Measurements from ENCODE around the gene UPF3A. TPM values are rescaled to one million over a fixed set of nuclear protein-coding genes. Genes with fewer than 3 reads are reported as not detected.
A peak's percentile ranks its signal among the peaks of the same experiment; 100 is the strongest.
"Not testable (repeated sequence)": the region's sequence is repeated elsewhere in the genome, so short reads cannot be mapped to it uniquely, and the experiment has no call there.

UPF3A gene
- total and polyA plus RNA-seq, 10 of the 15 experiments (the other 5 are each of a cell fraction or from before 2014, with no cell fraction given) = 18.6 to 61.5 (median 43.3) TPM

GRCh38 chr13:114352763-114353162 lies 71.4 kb downstream of the UPF3A start:
- DNase-seq (ENCODE audit: low read depth, low spot score); BruUV-seq (replicated peaks); H3K27ac ChIP-seq (ENCODE audit: control insufficient read depth, insufficient read depth); in situ Hi-C loops (cut with MboI); H3K4me3 ChIP-seq; H2AFZ ChIP-seq (ENCODE audit: control insufficient read depth, low read depth, low read length); RAD21 ChIA-PET (ENCODE audit: unreplicated experiment); H3K79me2 ChIP-seq (ENCODE audit: control insufficient read depth, insufficient read depth, low read length); SMC1A ChIA-PET (ENCODE audit: uncharacterized antibody, unreplicated experiment); H3K36me3 ChIP-seq (ENCODE audit: control insufficient read depth in 2 of 2, insufficient read depth in 2 of 2, low read length in 1 of 2); H3K9me3 ChIP-seq (replicated peaks; ENCODE audit: control insufficient read depth, insufficient read depth, low read length); H3K4me1 ChIP-seq (ENCODE audit: control insufficient read depth, insufficient read depth, low read length); FAIRE-seq; H3K9ac ChIP-seq (ENCODE audit: control insufficient read depth, insufficient read depth, low read length); H4K20me1 ChIP-seq (ENCODE audit: control insufficient read depth, insufficient read depth); H3K4me2 ChIP-seq (ENCODE audit: control insufficient read depth, insufficient read depth); CTCF ChIA-PET; H3K27me3 ChIP-seq (replicated peaks in 1 of 2; ENCODE audit: control insufficient read depth in 2 of 2, insufficient read depth in 2 of 2, low read length in 1 of 2); intact Hi-C loops (cut with micrococcal nuclease; ENCODE audit: unreplicated experiment); POLR2A ChIA-PET; ATAC-seq: not testable (repeated sequence)
- WGBS (ENCODE audit: insufficient coverage, insufficient replicate concordance, low lambda C conversion rate, missing lambda C conversion rate) = 76% methylated on average over 26 of the region's 34 CpGs
- TF ChIP-seq, protein P1, sequence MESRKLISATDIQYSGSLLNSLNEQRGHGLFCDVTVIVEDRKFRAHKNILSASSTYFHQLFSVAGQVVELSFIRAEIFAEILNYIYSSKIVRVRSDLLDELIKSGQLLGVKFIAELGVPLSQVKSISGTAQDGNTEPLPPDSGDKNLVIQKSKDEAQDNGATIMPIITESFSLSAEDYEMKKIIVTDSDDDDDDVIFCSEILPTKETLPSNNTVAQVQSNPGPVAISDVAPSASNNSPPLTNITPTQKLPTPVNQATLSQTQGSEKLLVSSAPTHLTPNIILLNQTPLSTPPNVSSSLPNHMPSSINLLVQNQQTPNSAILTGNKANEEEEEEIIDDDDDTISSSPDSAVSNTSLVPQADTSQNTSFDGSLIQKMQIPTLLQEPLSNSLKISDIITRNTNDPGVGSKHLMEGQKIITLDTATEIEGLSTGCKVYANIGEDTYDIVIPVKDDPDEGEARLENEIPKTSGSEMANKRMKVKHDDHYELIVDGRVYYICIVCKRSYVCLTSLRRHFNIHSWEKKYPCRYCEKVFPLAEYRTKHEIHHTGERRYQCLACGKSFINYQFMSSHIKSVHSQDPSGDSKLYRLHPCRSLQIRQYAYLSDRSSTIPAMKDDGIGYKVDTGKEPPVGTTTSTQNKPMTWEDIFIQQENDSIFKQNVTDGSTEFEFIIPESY (IDR thresholded peaks at IDR 0.05) = peak; percentile 47; the same call in 1 of the 2 replicates
- TF ChIP-seq CTCF (IDR thresholded peaks at IDR 0.05 in 2 of 3, conservative IDR thresholded peaks at IDR 0.05 in 1 of 3; ENCODE audit: control insufficient read depth in 2 of 3, extremely low read depth in 1 of 3, insufficient read depth in 1 of 3, low read depth in 3 of 3, low read length in 3 of 3) = peak in 2 of 3 experiments; percentile 20 to 41; a peak in 3 of 6 replicates

DNA sequence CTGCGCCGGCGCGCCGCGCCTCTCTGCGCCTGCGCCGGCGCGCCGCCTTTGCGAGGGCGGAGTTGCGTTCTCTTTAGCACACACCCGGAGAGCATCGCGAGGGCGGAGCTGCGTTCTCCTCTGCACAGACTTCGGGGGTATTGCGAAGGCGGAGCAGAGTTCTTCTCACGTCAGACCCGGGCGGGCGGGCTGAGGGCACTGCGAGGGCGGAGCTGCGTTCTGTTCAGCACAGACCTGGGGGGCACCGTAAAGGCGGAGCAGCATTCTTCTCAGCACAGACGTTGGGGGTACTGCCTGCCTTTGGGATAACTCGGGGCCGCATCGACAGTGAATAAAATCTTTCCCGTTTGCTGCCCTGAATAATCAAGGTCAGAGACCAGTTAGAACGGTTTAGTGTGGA lies 72.0 kb downstream of the UPF3A start:
- CTCF ChIA-PET; H3K4me2 ChIP-seq (ENCODE audit: control insufficient read depth, insufficient read depth); H3K4me3 ChIP-seq; H3K27ac ChIP-seq (ENCODE audit: control insufficient read depth, insufficient read depth); intact Hi-C loops (cut with micrococcal nuclease; ENCODE audit: unreplicated experiment); H4K20me1 ChIP-seq (ENCODE audit: control insufficient read depth, insufficient read depth); POLR2A ChIA-PET; BruUV-seq (replicated peaks); ATAC-seq; H3K27me3 ChIP-seq (replicated peaks in 1 of 2; ENCODE audit: control insufficient read depth in 2 of 2, insufficient read depth in 2 of 2, low read length in 1 of 2); H3K36me3 ChIP-seq (ENCODE audit: control insufficient read depth in 2 of 2, insufficient read depth in 2 of 2, low read length in 1 of 2); H2AFZ ChIP-seq (ENCODE audit: control insufficient read depth, low read depth, low read length); DNase-seq (ENCODE audit: low read depth, low spot score); H3K4me1 ChIP-seq (ENCODE audit: control insufficient read depth, insufficient read depth, low read length); SMC1A ChIA-PET (ENCODE audit: uncharacterized antibody, unreplicated experiment); H3K9me3 ChIP-seq (replicated peaks; ENCODE audit: control insufficient read depth, insufficient read depth, low read length); H3K79me2 ChIP-seq (ENCODE audit: control insufficient read depth, insufficient read depth, low read length); in situ Hi-C loops (cut with MboI); RAD21 ChIA-PET (ENCODE audit: unreplicated experiment); H3K9ac ChIP-seq (ENCODE audit: control insufficient read depth, insufficient read depth, low read length); FAIRE-seq: not testable (repeated sequence)
- 98% methylated on average over 35 of the region's 38 CpGs for WGBS (ENCODE audit: insufficient coverage, insufficient replicate concordance, low lambda C conversion rate, missing lambda C conversion rate)

Small RNA genes lying within 50 kb of the gene (microRNA-seq; reads per million reads assigned to microRNA genes)
- gene MIR4502 (not detected), gene MIR548AR (not detected)

Small RNA genes lying within 50 kb of the gene (small RNA-seq; reads per million reads assigned to genes)
- not detected for gene MIR4502
- not detected for gene MIR548AR

Other genes with a start within 250 kb of the UPF3A start
- gene RASA3, start 149.0 kb upstream of the UPF3A start, total RNA-seq (2014; rRNA removed) = 18.2 and 19.1 TPM in 2 replicates
- 14.6 and 16.6 TPM in 2 replicates for gene RASA3, start 149.0 kb upstream of the UPF3A start, total RNA-seq (2014; rRNA removed; fragmentation: Illumina TruSeq; extraction: Trizol)
- 29.4 and 33.9 TPM in 2 replicates for gene RASA3, start 149.0 kb upstream of the UPF3A start, total RNA-seq (2021)
- 10.5 and 15.0 TPM in 2 replicates for gene RASA3, start 149.0 kb upstream of the UPF3A start, polyA plus RNA-seq (2011; rRNA removed)
- gene RASA3, start 149.0 kb upstream of the UPF3A start, polyA plus RNA-seq (2014; fragmentation: Illumina TruSeq; extraction: Trizol) = 13.8 and 19.8 TPM in 2 replicates
- gene RASA3, start 149.0 kb upstream of the UPF3A start, polyA plus RNA-seq (2014; fragmentation: Nextera tagmentation; extraction: Ambion mirVana) = 1 to 10 TPM in 1 of 2 experiments, under 1 TPM in 1; 0.79 to 2.1 TPM
- gene RASA3, start 149.0 kb upstream of the UPF3A start, polyA plus RNA-seq (2014; rRNA removed) = 28.5 and 29.0 TPM in 2 replicates
- gene RASA3, start 149.0 kb upstream of the UPF3A start, polyA plus RNA-seq (2016; fragmentation: Nextera tagmentation; extraction: Ambion mirVana) = 10 to 100 TPM; 16.5 to 18.6 TPM
- gene CFAP97D2, start 102.3 kb upstream of the UPF3A start, total RNA-seq (2014; rRNA removed) = not detected in 2 replicates
- gene CFAP97D2, start 102.3 kb upstream of the UPF3A start, total RNA-seq (2014; rRNA removed; fragmentation: Illumina TruSeq; extraction: Trizol) = not detected in 2 replicates
- not detected in 2 replicates for gene CFAP97D2, start 102.3 kb upstream of the UPF3A start, total RNA-seq (2021)
- gene CFAP97D2, start 102.3 kb upstream of the UPF3A start, polyA plus RNA-seq (2011; rRNA removed) = not detected in 2 replicates
- not detected in 2 replicates for gene CFAP97D2, start 102.3 kb upstream of the UPF3A start, polyA plus RNA-seq (2014; fragmentation: Illumina TruSeq; extraction: Trizol)
- not detected for gene CFAP97D2, start 102.3 kb upstream of the UPF3A start, polyA plus RNA-seq (2014; fragmentation: Nextera tagmentation; extraction: Ambion mirVana)
- not detected in 2 replicates for gene CFAP97D2, start 102.3 kb upstream of the UPF3A start, polyA plus RNA-seq (2014; rRNA removed)
- not detected for gene CFAP97D2, start 102.3 kb upstream of the UPF3A start, polyA plus RNA-seq (2016; fragmentation: Nextera tagmentation; extraction: Ambion mirVana)
- 19.8 and 24.2 TPM in 2 replicates for gene CDC16, start 46.7 kb upstream of the UPF3A start, total RNA-seq (2014; rRNA removed)
- 33.0 and 36.5 TPM in 2 replicates for gene CDC16, start 46.7 kb upstream of the UPF3A start, total RNA-seq (2014; rRNA removed; fragmentation: Illumina TruSeq; extraction: Trizol)
- 45.7 and 45.9 TPM in 2 replicates for gene CDC16, start 46.7 kb upstream of the UPF3A start, total RNA-seq (2021)
- 92.9 and 118 TPM in 2 replicates for gene CDC16, start 46.7 kb upstream of the UPF3A start, polyA plus RNA-seq (2011; rRNA removed)
- 56.1 and 65.6 TPM in 2 replicates for gene CDC16, start 46.7 kb upstream of the UPF3A start, polyA plus RNA-seq (2014; fragmentation: Illumina TruSeq; extraction: Trizol)
- 10 to 100 TPM; 15.4 to 29.6 TPM for gene CDC16, start 46.7 kb upstream of the UPF3A start, polyA plus RNA-seq (2014; fragmentation: Nextera tagmentation; extraction: Ambion mirVana)
- gene CDC16, start 46.7 kb upstream of the UPF3A start, polyA plus RNA-seq (2014; rRNA removed) = 44.8 and 53.6 TPM in 2 replicates
- gene CDC16, start 46.7 kb upstream of the UPF3A start, polyA plus RNA-seq (2016; fragmentation: Nextera tagmentation; extraction: Ambion mirVana) = 10 to 100 TPM; 27.6 to 29.7 TPM
- gene CHAMP1, start 32.9 kb downstream of the UPF3A start, total RNA-seq (2014; rRNA removed) = 18.1 and 18.5 TPM in 2 replicates
- 15.7 and 15.8 TPM in 2 replicates for gene CHAMP1, start 32.9 kb downstream of the UPF3A start, total RNA-seq (2014; rRNA removed; fragmentation: Illumina TruSeq; extraction: Trizol)
- 48.1 and 52.0 TPM in 2 replicates for gene CHAMP1, start 32.9 kb downstream of the UPF3A start, total RNA-seq (2021)
- 16.0 and 20.2 TPM in 2 replicates for gene CHAMP1, start 32.9 kb downstream of the UPF3A start, polyA plus RNA-seq (2011; rRNA removed)
- 54.8 and 57.8 TPM in 2 replicates for gene CHAMP1, start 32.9 kb downstream of the UPF3A start, polyA plus RNA-seq (2014; fragmentation: Illumina TruSeq; extraction: Trizol)
- gene CHAMP1, start 32.9 kb downstream of the UPF3A start, polyA plus RNA-seq (2014; fragmentation: Nextera tagmentation; extraction: Ambion mirVana) = 1 to 10 TPM; 1.1 to 2.8 TPM
- 27.3 and 27.5 TPM in 2 replicates for gene CHAMP1, start 32.9 kb downstream of the UPF3A start, polyA plus RNA-seq (2014; rRNA removed)
- 10 to 100 TPM; 39.6 to 39.8 TPM for gene CHAMP1, start 32.9 kb downstream of the UPF3A start, polyA plus RNA-seq (2016; fragmentation: Nextera tagmentation; extraction: Ambion mirVana)

All from GM12878 (cell line).